Chondrocyte (in vitro differentiated cells): Measurements from ENCODE around the gene HYCC2. TPM values are rescaled to one million over a fixed set of nuclear protein-coding genes. Genes with fewer than 3 reads are reported as not detected.
"Not testable (repeated sequence)": the region's sequence is repeated elsewhere in the genome, so short reads cannot be mapped to it uniquely, and the experiment has no call there.

ENCODE experiments used
- DNase-seq: peaks from one replicate; pipeline ENCODE4 v3.0.0; 2021; ENCODE audit warnings: mixed read lengths, low spot score
- H3K27ac Mint-ChIP-seq: one replicate; pipeline ENCODE4 v1.8.0; 2021; ENCODE audit warnings: mild to moderate bottlenecking, moderate library complexity, mixed read lengths; ENCODE audit not compliant: unreplicated experiment
- H3K27me3 Mint-ChIP-seq: 2 replicates; pipeline ENCODE4 v1.8.0; 2021; ENCODE audit warnings: low read depth, mixed read lengths
- H3K36me3 Mint-ChIP-seq: 2 replicates; pipeline ENCODE4 v1.8.0; 2021; ENCODE audit warnings: low read depth, mixed read lengths
- H3K4me1 Mint-ChIP-seq: 2 replicates; pipeline ENCODE4 v1.8.0; 2021; ENCODE audit warnings: low read depth, mild to moderate bottlenecking, mixed read lengths
- H3K4me3 Mint-ChIP-seq: one replicate; pipeline ENCODE4 v1.8.0; 2021; ENCODE audit warnings: mild to moderate bottlenecking, moderate library complexity, mixed read lengths; ENCODE audit not compliant: unreplicated experiment
- H3K9me3 Mint-ChIP-seq: 2 replicates; pipeline ENCODE4 v1.8.0; 2021; ENCODE audit warnings: low read depth, mixed read lengths
- total RNA-seq: library from RNA; stranded (reverse); gene quantifications from 3 replicates; pipeline ENCODE4 v1.2.1, GENCODE V29; 2021
- TF ChIP-seq, protein P1 (sequence below): fragments of 200-600 bp; sonication (generic); IDR thresholded peaks from 2 replicates; pipeline ENCODE4 v1.5.0; 2021; ENCODE audit warnings: antibody characterized with exemption, mild to moderate bottlenecking, moderate library complexity

HYCC2 gene
- total RNA-seq, 1 donor from 2014 or later, result 12.0 TPM

DNA sequence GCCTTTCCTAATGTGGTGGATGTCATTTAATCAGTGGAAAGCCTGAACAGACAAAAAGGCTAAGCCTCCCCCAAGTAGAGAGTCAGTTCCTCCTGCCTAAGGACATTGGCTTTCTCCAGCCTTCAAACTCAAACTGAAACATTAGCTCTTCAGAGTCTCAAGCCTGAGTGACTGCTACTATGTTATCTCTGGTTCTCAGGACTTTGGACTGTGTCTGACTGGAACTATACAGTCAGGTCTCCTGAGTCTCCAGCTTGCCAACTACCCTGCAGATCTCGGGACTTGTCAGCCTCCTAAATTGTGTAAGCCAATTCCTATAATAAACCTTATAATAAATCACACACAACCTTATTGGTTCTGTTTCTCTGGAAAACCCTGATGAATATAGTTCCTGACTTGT lies 12.6 kb downstream of the HYCC2 start:
- no peak overlapping the region for H3K27ac Mint-ChIP-seq
- no peaks in the 10 kb centered on the region for H3K36me3 Mint-ChIP-seq
- H3K9me3 Mint-ChIP-seq, result no peaks in the 10 kb centered on the region
- H3K4me3 Mint-ChIP-seq, result no peak overlapping the region
- no peak for DNase-seq
- TF ChIP-seq, protein P1, sequence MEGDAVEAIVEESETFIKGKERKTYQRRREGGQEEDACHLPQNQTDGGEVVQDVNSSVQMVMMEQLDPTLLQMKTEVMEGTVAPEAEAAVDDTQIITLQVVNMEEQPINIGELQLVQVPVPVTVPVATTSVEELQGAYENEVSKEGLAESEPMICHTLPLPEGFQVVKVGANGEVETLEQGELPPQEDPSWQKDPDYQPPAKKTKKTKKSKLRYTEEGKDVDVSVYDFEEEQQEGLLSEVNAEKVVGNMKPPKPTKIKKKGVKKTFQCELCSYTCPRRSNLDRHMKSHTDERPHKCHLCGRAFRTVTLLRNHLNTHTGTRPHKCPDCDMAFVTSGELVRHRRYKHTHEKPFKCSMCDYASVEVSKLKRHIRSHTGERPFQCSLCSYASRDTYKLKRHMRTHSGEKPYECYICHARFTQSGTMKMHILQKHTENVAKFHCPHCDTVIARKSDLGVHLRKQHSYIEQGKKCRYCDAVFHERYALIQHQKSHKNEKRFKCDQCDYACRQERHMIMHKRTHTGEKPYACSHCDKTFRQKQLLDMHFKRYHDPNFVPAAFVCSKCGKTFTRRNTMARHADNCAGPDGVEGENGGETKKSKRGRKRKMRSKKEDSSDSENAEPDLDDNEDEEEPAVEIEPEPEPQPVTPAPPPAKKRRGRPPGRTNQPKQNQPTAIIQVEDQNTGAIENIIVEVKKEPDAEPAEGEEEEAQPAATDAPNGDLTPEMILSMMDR, result no peak
- peaks cover 20% of the 10 kb centered on the region for H3K4me1 Mint-ChIP-seq
- H3K27me3 Mint-ChIP-seq, result no peaks in the 10 kb centered on the region

DNA sequence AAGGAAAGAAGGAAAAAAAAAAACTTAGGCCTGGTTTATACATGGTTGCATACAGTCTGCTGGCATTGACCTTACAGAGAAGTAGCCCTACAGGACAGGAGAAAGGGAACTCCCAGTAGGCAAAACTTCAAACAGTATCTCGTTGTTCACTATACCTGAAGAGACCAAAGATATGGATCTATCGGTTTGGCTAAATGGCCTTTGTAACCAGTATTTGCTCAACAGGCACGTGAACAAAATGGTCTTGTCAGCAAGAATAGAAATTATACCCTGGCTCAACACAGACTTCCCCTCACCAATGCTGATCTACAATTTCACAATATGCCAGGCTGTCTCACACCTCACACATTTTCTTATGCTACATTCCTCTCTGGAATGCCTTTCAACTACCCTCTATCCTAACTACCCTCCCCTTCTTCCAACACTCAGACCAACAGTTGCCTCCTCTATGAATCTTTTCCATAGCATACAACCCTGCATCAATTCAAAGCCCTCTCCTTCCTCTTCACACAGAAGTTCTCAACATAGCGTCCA lies 13.7 kb downstream of the HYCC2 start:
- no peak for DNase-seq
- peak overlapping the region; percentile 43 for H3K27ac Mint-ChIP-seq
- no peaks in the 10 kb centered on the region for H3K9me3 Mint-ChIP-seq
- peaks cover 3% of the 10 kb centered on the region for H3K36me3 Mint-ChIP-seq
- H3K4me3 Mint-ChIP-seq, result no peak overlapping the region
- TF ChIP-seq, protein P1, result no peak
- H3K4me1 Mint-ChIP-seq, result peaks cover 20% of the 10 kb centered on the region
- no peaks in the 10 kb centered on the region for H3K27me3 Mint-ChIP-seq

DNA sequence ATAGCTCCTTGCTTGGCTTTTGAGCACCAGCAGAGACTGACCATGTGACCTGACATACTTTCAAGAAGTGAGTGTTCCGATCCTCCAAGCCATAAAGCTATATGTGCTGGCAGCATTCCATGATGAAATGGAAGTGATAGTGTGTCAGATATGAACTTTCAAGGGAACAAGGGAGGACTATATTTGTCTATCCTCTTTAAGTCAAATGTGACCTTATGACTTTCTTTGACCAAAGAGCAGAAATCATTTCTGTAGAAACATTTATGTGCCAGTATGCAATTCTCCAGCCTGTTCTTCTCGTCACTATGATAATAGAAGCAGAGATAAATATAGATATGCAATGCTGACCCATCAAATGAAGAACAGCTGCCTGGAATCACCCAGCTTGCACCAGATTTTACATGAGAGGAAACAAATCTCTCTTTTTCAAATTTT lies 14.4 kb downstream of the HYCC2 start:
- H3K27ac Mint-ChIP-seq, result peak overlapping the region; percentile 43
- no peak for DNase-seq

DNA sequence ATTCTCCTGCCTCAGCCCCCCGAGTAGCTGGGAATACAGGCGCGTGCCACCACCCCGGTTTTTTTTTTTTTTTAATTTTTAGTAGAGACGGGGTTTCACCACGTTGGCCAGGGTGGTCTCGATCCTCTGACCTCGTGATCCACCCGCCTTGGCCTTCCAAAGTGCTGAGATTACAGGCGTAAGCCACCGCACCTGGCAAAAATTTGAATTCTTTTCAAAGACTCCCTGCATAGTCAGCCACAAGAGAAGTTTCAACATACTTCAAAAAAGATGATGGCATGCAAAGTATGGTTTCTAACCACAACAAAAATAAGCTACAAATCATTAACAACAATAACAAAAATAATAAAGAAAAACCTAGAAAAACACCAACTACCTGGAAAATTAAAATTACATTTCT lies 22.0 kb downstream of the HYCC2 start:
- Mint-ChIP-seq H3K27me3 (no peaks in the 10 kb centered on the region), H3K4me3 (no peak overlapping the region), H3K36me3 (peaks cover 13% of the 10 kb centered on the region), H3K9me3 (peaks cover 10% of the 10 kb centered on the region), H3K27ac (no peak overlapping the region), H3K4me1 (no peaks in the 10 kb centered on the region)
- no peak for DNase-seq
- TF ChIP-seq, protein P1, result no peak

More for the DNA sequence above, 14.4 kb downstream of the HYCC2 start:
- Mint-ChIP-seq H3K9me3 (no peaks in the 10 kb centered on the region), H3K4me1 (peaks cover 20% of the 10 kb centered on the region), H3K4me3 (no peak overlapping the region), H3K36me3 (peaks cover 7% of the 10 kb centered on the region), H3K27me3 (no peaks in the 10 kb centered on the region)
- TF ChIP-seq, protein P1, result no peak

DNA sequence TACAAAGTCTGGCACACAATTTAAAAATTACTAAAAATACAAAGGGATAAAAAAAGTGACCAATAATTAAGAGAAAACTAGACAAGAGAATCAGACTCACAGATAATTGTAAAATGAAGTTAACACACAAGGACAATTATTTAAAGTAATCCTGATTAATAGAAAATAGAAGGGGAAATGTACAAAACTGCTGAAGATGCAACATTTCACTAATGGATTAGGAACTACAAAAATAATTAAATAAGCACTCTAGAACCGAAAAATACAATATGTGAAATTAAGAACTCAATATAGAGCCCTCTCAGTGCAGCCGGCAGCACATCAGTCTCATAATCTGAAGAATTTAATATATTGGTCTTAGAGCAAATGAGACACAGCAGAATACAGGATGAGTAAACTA lies 24.6 kb downstream of the HYCC2 start:
- Mint-ChIP-seq H3K4me1 (peaks cover 2% of the 10 kb centered on the region), H3K27me3 (no peaks in the 10 kb centered on the region), H3K9me3 (peaks cover 10% of the 10 kb centered on the region), H3K4me3 (no peak overlapping the region), H3K36me3 (peaks cover 6% of the 10 kb centered on the region), H3K27ac (no peak overlapping the region)
- TF ChIP-seq, protein P1, result no peak
- no peak for DNase-seq

DNA sequence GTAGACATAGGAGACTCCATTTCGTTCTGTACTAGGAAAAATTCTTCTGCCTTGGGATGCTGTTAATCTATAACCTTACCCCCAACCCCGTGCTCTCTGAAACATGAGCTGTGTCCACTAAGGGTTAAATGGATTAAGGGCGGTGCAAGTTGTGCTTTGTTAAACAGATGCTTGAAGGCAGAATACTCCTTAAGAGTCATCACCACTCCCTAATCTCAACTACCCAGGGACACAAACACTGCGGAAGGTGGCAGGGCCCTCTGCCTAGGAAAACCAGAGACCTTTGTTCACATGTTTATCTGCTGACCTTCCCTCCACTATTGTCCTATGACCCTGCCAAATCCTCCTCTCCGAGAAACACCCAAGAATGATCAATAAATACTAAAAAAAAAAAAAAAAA lies 28.4 kb downstream of the HYCC2 start:
- H3K9me3 Mint-ChIP-seq, result peaks cover 13% of the 10 kb centered on the region
- H3K4me1 Mint-ChIP-seq, H3K36me3 Mint-ChIP-seq, H3K27ac Mint-ChIP-seq, H3K27me3 Mint-ChIP-seq, DNase-seq, H3K4me3 Mint-ChIP-seq: not testable (repeated sequence)

DNA sequence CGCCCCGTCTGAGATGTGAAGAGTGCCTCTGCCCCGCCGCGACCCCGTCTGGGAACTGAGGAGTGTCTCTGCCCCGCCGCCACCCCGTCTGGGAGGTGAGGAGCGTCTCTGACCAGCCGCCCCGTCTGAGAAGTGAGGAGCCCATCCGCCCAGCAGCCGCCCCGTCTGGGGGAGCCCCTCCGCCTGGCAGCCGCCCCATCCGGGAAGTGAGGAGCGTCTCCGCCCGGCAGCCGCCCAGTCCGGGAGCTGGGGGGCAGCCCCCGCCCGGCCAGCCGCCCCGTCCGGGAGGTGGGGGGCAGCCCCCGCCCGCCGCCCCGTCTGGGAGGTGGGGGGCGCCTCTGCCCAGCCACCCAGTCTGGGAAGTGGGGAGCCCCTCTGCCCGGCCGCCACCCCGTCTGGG lies 29.0 kb downstream of the HYCC2 start:
- H3K27me3 Mint-ChIP-seq, DNase-seq, H3K4me3 Mint-ChIP-seq, H3K36me3 Mint-ChIP-seq, H3K27ac Mint-ChIP-seq, H3K4me1 Mint-ChIP-seq: not testable (repeated sequence)
- peaks cover 10% of the 10 kb centered on the region for H3K9me3 Mint-ChIP-seq
